ENCODE measurements around the gene RNF149. TPM values are rescaled to one million over a fixed set of nuclear protein-coding genes. Genes with fewer than 3 reads are reported as not detected.
"Not testable (repeated sequence)": the region's sequence is repeated elsewhere in the genome, so short reads cannot be mapped to it uniquely, and the experiment has no call there.

RNF149 gene
- total RNA-seq, result 10 to 100 TPM; 56.9 to 57.0 TPM
- long read RNA-seq, transcript RNF149-201 (7 exons, 2,458 nt), result major isoform, 134 of 162 reads
- long read RNA-seq, partial matches to known transcripts, result 5 of 162 reads
- long read RNA-seq, other reads (novel, unspliced or antisense), result 23 of 162 reads

- intact Hi-C loops (cut with DNase I, micrococcal nuclease), result no loop called here
- ATAC-seq (peak; percentile 88), DNase-seq (peak; percentile 91 to 95)
These were observed at the start of gene RNF149 for GRCh38 chr2:101308432-101309210. Gene RNF149 (minus strand): TSS chr2:101308701. CDS start chr2:101308588, 113 bp downstream.

DNA sequence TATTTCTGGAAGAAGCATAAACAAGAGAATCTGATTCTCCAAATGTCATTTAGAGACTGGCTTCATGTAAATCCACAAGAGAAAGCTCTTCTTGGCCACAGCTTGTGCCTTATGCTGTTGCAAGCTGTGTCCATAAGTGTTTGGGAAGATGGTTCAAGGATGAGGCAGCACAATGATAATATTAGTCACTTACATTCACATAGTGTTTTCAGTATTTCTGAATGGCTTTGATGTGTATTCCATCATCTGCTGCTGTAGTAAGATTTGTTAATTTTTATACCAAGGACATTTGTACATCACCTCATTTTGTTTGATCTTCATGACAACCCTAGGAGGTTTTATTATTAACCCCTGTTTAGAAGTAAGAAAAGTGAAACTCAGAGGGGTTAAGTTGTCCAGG lies 48.9 kb upstream of the RNF149 start:
- intact Hi-C loops (cut with DNase I, micrococcal nuclease), result no loop called here
- DNase-seq (no peak), ATAC-seq (no peak)

GRCh38 chr2:101356521-101356920 lies 48.0 kb upstream of the RNF149 start:
- DNase-seq, result no peak
- no peak for ATAC-seq
- intact Hi-C loops (cut with DNase I, micrococcal nuclease), result no loop called here

DNA sequence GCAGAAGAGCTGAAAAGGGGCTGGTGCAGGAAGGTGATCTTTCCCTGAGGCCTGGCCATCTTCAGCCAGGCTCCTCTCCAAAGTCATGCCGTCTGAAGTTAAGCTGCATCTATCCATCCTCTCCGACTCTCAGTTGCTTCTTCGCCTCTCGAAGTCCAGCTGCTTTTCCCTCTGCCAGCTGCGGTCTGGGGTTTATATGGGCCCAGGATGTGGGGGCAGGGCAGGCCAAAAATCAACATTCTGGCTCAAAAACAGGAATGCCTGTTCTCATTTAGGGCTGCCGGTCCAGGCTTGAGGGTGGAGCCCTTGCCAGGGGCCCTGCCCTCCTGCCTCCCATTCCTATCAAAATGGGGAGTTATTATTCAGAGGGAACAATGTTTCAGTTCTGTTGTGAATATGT lies 47.6 kb upstream of the RNF149 start:
- DNase-seq, result no peak
- intact Hi-C loops (cut with DNase I, micrococcal nuclease), result no loop called here
- ATAC-seq, result no peak

- no peak for DNase-seq
- ATAC-seq, result no peak
- intact Hi-C loops (cut with DNase I, micrococcal nuclease), result no loop called here
These were observed 47.0 kb upstream of the RNF149 start for GRCh38 chr2:101355401-101356054.

- intact Hi-C loops (cut with DNase I, micrococcal nuclease), result no loop called here
- DNase-seq (no peak), ATAC-seq (no peak)
These were observed 46.2 kb upstream of the RNF149 start for GRCh38 chr2:101354420-101355311.

DNA sequence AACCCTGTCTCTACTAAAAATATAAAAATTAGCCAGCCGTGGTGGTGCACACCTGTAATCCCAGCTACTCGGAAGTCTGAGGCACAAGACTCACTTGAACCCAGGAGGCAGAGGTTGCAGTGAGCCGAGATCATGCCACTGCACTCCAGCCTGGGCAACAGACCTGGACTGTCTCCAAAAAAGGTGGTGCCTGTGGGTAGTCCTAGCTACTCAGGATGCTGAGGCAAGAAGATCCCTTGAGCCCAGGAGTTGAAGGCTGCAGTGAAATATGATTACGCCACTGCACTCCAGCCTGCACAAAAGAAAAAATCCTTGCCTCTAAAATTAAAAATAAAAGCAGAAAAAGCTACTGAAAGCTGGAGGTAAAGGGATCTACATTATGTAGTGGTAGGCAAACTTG lies 44.1 kb upstream of the RNF149 start:
- ATAC-seq; intact Hi-C loops (cut with DNase I, micrococcal nuclease); DNase-seq: not testable (repeated sequence)

- no peak for ATAC-seq
- intact Hi-C loops (cut with DNase I, micrococcal nuclease), result no loop called here
- DNase-seq, result no peak
These were observed 42.7 kb upstream of the RNF149 start for GRCh38 chr2:101351207-101351606.

DNA sequence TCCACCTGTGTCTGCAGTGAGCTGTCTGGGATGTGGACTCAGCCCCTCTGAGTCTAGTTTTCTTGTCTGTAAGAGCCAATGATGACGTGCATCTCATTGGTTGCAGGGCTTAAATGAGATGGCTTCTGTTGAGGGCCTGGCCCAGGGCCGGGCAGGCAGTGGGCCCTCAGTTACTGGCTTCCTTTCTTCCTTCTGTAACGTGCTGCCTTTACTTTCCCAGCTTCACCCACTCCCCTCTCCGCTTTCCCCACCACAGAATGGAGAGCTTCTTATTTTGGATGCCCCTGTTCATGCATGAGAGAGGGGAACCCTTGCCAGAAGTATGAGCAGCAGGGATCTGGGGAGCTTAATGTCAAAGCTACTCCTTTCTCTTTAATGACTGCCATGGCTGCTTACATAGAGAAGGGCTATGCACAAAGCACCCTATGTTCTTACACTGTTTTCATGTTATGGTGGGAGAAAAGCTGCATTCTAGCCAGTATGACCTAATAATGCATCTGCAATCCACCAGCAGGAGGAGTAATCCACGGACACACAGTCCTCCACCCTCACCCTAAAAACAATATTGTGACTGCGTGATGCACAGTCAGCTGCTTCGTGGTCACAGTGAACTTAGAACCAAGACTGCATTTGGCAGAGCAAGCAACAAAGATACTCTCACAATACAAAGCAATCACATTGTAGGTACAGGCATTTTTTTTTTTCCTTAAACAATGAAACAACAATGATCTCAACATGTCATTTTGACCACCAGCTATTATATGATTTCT lies 41.6 kb upstream of the RNF149 start:
- DNase-seq, result no peak
- intact Hi-C loops (cut with DNase I, micrococcal nuclease), result loop anchor here in 1 of 2 donors (10.0 kb wide), 1 partner anchor 485 kb away; no protein-coding TSS in a partner anchor
- no peak for ATAC-seq

DNA sequence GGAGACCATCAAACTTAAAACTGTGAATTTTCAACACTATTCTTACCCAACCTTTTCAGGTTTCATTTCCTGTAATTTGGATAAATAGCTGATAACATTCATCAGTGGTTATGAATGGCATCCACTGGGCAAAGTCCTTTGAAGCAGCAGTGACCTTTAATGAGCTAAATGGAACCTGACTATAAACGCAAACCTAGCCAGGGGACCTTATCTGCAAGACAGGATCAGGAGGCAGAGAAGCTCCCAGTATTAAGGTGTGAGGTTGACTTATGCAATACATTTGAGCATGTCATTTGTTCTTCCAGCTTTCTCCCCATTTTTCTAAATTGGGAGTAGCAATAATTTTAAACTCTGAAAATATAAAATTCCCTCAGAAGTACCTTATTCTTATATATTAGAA lies 40.4 kb upstream of the RNF149 start:
- intact Hi-C loops (cut with DNase I, micrococcal nuclease), result loop anchor here in 1 of 2 donors (10.0 kb wide), 1 partner anchor 486 kb away; no protein-coding TSS in a partner anchor
- DNase-seq (no peak), ATAC-seq (peak; percentile 75)

DNA sequence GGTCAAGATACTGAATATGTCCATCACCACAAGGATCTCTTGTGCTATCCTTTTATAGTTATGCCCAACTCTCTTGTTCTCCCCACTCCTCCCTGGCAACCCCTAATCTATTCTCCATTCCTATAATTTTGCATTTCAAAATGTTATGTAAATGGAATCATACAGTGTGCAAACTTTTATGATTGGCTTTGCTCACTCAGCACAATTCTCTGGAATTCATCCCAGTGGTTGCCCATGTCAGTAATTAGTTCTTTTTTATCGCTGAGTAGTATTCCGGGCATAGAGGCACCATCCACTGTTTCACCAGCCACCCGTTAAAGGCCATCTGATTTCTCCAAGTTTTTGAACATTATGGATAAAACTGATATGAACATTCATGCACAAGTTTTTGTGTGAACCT lies 38.4 kb upstream of the RNF149 start:
- intact Hi-C loops (cut with DNase I, micrococcal nuclease), result loop anchor here in 1 of 2 donors (10.0 kb wide), 1 partner anchor 488 kb away; no protein-coding TSS in a partner anchor
- DNase-seq, result no peak
- ATAC-seq, result no peak

- ATAC-seq (no peak), DNase-seq (no peak)
- intact Hi-C loops (cut with DNase I, micrococcal nuclease), result loop anchor here in 1 of 2 donors (10.0 kb wide), 1 partner anchor 491 kb away; no protein-coding TSS in a partner anchor
These were observed 35.6 kb upstream of the RNF149 start for GRCh38 chr2:101344137-101344536.

- ATAC-seq, result no peak
- no peak for DNase-seq
- intact Hi-C loops (cut with DNase I, micrococcal nuclease), result loop anchor here in 1 of 2 donors (10.0 kb wide), 1 partner anchor 492 kb away; no protein-coding TSS in a partner anchor
These were observed 34.1 kb upstream of the RNF149 start for GRCh38 chr2:101342625-101343008.

GRCh38 chr2:101341901-101342624 lies 33.6 kb upstream of the RNF149 start:
- intact Hi-C loops (cut with DNase I, micrococcal nuclease), result loop anchor here in 1 of 2 donors (10.0 kb wide), 1 partner anchor 493 kb away; no protein-coding TSS in a partner anchor
- ATAC-seq, result peak; percentile 70
- DNase-seq, result peak; percentile 56 to 87

DNA sequence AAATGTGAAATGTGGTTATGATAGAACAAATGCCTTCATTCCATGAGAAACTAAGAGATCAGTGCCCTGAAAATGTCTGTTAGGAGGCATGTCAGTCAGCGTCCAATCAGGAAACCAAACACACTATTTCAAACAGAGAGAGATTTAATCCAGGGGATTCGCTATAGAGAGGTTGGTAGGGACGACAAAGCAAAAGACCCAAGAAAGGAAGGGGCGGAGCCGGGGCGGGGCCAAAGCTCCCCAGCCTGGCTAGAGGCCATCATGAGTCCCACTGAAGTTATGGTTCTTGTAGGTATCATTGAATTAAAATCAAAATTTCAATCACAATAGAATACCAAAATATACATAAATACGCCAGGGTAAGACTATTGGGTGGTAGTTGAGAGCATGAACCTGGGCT lies 32.9 kb upstream of the RNF149 start:
- no peak for DNase-seq
- no peak for ATAC-seq
- intact Hi-C loops (cut with DNase I, micrococcal nuclease), result loop anchor here in 1 of 2 donors (10.0 kb wide), 1 partner anchor 493 kb away; no protein-coding TSS in a partner anchor

GRCh38 chr2:101340141-101340551 lies 31.6 kb upstream of the RNF149 start:
- no peak for ATAC-seq
- DNase-seq, result no peak

DNA sequence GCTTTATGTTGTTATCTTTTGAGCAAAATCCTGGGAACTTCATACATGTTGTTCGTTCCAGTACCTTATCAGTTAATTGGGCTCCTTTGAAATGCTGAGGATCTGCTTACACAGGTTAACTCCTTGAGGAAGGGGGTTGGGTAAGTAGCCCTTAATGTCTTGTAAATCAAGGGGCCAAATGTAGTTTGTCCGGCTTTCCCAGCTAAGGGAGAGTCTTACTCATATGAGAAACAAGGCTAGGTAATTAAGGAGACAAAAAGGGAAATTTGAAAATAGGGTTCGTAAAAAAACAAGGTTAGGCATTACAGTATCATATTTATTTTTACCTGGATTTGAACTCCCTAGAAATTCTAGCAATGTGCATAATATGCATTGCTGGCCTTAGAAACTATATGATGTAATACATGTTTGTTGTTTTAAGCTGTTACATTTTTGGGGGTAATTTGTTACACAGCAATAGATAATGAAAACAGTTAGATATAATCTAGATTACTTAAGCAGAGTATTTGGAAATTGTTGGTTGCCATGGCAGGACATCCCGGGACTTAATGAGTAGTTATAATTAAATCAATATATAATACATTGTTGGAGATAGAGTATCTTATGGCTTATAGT lies 30.9 kb upstream of the RNF149 start:
- no peak for DNase-seq
- ATAC-seq, result no peak
- intact Hi-C loops (cut with DNase I, micrococcal nuclease), result no loop called here

More at GRCh38 chr2:101340141-101340551, 31.6 kb upstream of the RNF149 start:
- intact Hi-C loops (cut with DNase I, micrococcal nuclease), result loop anchor here in 1 of 2 donors (10.0 kb wide), 1 partner anchor 495 kb away; no protein-coding TSS in a partner anchor

Data from left colon (tissue), 2 donors.